NCI-H460 (cell line): Measurements from ENCODE around the gene RXFP4. TPM values are rescaled to one million over a fixed set of nuclear protein-coding genes. Genes with fewer than 3 reads are reported as not detected.
"Not testable (repeated sequence)": the region's sequence is repeated elsewhere in the genome, so short reads cannot be mapped to it uniquely, and the experiment has no call there.

ENCODE experiments used
- DNase-seq: peaks from one replicate; pipeline ENCODE4 v3.0.0-alpha.2; 2016; ENCODE audit warnings: low read depth; ENCODE audit errors: extremely low read depth
- total RNA-seq: library from RNA; depleted of rRNA; stranded (reverse); fragments of >200 nt; shearing (Covaris generic); gene quantifications from 2 replicates; pipeline ENCODE4 v1.2.3, GENCODE V29; 2014

Gene RXFP4
- total RNA-seq, 1 experiment from 2014 or later, result not detected

DNA sequence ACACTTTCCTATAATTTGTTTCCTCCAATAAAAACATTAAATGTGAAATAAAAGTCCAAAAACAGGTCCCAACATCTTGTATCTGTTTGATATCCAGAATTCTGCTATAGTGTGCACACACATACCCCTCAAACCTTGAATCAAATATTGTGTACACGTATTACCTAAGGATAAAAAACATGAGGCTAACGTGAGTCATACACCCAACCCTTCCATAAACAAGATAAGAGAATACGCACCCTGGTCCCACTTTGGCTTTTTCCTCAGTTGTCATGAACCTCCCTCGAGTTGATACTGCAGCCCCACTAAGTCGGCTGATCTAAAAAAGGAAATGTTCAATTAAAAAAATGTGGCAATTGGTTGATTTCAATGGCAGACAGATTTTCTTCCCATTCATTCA is 12.4 kb upstream of the RXFP4 start:
- DNase-seq, result no peak

DNA sequence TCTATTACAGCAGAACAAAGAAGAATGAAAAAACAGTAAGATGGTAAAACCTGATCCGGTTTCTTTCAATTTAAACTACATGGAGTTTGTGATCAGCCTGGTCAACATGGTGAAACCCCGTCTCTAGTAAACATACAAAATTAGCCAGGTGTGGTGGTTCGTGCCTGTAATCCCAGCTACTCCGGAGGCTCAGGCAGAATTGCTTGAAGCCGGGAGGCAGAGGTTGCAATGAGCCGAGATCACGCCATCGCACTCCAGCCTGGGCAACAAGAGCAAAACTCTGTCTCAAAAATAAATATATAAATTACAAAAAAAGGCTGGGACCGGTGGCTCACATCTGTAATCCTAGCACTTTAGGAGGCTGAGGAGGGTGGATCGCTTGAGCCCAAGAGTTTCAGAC is 10.7 kb upstream of the RXFP4 start:
- DNase-seq, result not testable (repeated sequence)

- DNase-seq, result no peak
Observed at GRCh38 chr1:155931332-155932038, 10.0 kb upstream of the RXFP4 start.

- DNase-seq, result no peak
Observed at GRCh38 chr1:155932081-155932480, 9.4 kb upstream of the RXFP4 start.

- no peak for DNase-seq
Observed at GRCh38 chr1:155932487-155932886, 9.0 kb upstream of the RXFP4 start.

- DNase-seq, result no peak
Observed at GRCh38 chr1:155933591-155934096, 7.8 kb upstream of the RXFP4 start.

- DNase-seq, result peak; percentile 100
Observed at GRCh38 chr1:155934097-155934935, 7.1 kb upstream of the RXFP4 start, which contains the start of gene KHDC4. TSS of gene KHDC4 (minus strand) at chr1:155934413. CDS start at chr1:155934373, 40 bp downstream.

GRCh38 chr1:155934936-155935590 is 6.4 kb upstream of the RXFP4 start:
- DNase-seq, result no peak

GRCh38 chr1:155938220-155938627 is 3.2 kb upstream of the RXFP4 start:
- DNase-seq, result peak; percentile 86

DNA sequence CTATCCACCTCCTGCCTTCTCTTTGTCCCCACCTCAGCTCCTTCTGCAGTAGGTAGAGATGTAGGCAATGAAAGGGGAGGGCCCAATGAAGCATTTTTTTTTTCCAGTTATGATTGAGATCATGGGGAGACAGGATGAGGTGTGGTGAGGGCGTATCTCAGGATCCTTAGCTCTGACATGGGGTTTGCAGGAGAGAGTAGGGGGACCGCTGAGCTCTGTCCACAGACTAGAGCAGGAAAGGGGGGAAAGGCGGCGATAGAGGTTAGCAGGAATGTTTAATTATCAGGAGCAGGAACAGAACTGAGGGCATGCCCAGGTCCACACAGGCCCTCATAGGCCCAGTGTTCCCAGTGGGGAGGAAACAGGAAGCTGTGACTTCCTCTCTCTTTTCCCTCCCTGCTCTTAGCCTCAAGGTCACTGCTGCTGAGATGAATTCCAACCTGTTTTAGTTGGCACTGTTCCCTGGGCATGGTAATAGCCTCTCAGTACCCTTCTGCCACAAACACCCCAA is 901 bp upstream of the RXFP4 start:
- DNase-seq, result peak; percentile 91

- no peak for DNase-seq
Observed at GRCh38 chr1:155941845-155942531, 550 bp downstream of the RXFP4 start.

GRCh38 chr1:155942578-155943141 is 1.2 kb downstream of the RXFP4 start:
- no peak for DNase-seq

DNA sequence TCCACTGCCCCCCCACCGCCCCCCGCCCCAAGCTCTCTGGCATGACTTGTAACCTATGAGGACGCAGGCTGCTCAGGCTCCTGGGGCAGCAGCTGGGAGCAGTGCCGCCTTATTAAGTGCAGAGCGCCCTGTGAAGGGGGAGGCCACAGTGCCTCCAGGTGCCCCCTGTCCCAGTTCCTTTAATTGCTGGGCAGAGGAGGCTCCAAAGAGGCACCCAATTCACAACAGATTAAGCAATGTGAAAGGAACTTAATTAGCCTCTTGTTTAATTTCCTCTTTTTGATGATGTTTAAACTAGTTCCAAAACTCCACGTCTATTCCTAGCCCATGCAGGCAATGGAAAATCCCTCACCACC is 3.0 kb downstream of the RXFP4 start:
- no peak for DNase-seq

GRCh38 chr1:155946633-155947219 is 5.3 kb downstream of the RXFP4 start:
- no peak for DNase-seq

DNA sequence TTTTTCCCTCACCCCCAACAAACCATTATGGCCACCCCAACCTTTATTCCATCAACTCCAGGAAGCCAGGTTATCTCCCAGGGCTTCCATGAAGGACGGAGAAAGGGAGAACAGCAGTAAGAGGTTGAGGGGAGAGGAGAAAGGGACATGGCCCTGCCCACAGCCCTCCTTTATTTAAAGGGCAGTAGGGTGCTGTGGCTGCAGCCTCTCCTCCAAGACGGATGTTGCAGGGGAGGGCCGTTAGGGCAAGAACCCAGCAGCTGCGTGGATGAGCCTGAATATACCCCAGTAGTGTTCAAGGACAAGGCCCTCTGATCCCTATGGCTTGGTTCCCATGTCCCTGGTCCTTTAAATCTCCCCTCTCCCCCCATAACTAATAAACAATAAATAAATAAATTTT is 5.9 kb downstream of the RXFP4 start:
- no peak for DNase-seq

DNA sequence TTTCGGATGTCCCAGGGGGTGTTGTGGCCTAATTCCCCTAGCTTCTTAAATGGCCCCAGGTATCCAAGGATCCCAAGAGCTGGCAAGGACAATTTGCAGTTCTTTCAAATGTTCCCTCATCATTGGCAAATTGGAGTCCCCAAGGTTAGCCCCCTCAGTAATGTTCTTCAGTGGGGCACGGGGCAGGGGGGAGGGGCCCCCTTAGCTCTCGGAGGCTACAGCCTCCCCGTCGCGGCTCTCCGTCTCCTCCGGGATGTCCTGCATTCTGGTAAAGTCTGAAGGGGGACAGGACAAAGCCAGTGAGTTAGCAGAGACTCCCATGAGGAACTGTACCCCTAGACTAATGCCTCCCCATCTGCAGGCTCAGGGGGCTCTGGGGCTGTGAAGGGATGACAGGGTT is 6.3 kb downstream of the RXFP4 start:
- DNase-seq, result no peak

- no peak for DNase-seq
Observed at GRCh38 chr1:155950829-155951228, 9.4 kb downstream of the RXFP4 start.

- DNase-seq, result no peak
Observed at GRCh38 chr1:155951753-155952504, 10.5 kb downstream of the RXFP4 start.

DNA sequence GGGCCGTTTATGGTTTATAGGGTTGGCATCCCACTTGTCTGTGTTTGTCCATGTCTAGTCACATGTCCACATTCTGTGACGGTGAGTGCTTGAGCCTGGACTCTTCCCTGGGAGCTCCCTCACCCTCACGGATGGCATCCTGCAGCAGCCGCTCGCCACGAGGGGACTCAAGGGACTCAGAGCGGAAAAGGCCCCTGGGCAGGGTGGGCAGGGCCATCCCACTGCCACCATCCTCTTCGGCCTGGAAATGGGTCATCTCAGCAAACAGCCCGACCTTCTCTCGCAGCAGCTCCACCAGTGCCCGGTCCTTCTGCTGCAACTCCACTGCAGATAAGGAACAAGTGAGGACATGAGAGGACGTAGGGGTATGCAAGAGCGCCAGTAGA is 11.1 kb downstream of the RXFP4 start:
- DNase-seq, result no peak
